Hindlimb muscle (tissue), 1 donor: ENCODE results near the gene KCNC3. TPM values are rescaled to one million over a fixed set of nuclear protein-coding genes. Genes with fewer than 3 reads are reported as not detected.

ENCODE experiments used
- DNase-seq: peaks from one replicate; pipeline ENCODE4 v3.0.0-alpha.2; 2013
- polyA plus RNA-seq: library from polyadenylated mRNA; unstranded; fragments of 120-200 nt; gene quantifications from one replicate; pipeline ENCODE4 v1.2.1, GENCODE V29; 2013; ENCODE audit not compliant: insufficient read length

Gene KCNC3
- polyA plus RNA-seq, 1 donor: 1.1 TPM

DNA sequence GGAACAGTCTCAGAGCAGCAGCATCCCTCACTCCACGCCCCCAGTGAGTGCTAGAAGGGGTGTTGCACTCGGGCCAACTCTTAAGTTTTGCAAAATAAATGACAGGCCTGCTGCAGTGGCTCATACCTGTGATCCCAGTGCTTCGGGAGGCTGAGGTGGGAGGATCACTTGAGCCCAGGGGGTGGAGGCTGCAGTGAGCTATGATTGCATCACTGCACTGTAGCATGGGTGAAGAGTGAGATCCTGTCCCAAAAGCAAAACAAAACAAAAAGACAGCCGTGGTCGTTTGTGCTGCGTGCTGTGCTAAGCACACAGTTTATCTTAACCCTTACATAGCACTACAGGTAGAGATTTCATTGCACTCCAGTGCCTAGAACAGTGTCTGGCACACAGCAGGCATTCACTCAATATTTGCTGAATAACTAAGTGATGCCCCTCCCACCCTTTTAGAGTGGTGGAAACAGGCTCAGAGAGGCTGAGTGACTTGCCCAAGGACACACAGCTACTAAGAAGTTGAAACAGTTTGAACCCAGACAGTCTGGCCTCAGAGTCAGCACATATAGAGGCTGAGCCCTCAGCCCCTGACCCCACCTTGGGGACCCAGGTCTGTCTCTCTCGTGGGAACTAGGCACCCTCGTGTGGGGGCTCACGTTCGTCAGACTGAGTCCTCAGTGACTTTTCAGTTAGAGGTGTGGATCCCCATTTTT, 18.3 kb downstream of the KCNC3 start:
- DNase-seq: no peak

DNA sequence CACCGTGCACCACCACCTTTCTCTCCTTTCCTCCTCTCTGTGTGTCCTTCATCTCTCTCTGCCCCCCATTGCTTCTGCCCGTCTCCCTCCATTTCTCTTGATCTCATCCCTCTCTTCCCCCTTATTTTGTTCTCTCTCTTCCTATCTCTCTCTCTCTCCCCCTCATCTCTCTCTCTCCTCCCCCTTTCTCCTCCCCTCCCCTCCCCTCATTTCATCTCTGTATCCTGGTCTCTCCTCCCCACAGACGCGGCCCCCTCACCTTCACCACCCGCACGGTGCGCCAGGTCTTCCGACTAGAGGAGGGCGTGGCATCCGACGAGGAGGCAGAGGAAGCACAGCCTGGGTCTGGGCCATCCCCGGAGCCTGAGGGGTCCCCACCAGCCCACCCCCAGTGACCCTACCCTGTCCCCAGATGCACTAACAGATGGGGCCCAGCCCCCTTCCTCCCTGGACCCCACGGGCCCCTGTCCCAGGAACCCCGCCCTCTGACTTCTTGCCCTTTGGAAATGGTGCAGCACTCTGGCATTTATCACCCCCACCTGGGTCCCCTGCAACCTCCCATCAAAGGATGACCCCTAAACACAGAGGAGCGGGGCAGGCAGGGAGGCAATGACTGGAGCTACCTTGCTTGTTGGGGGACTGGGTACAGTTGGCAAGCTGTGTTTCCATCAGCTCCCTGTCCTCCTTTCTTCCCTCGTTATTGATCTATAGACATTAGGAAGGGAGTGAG, 19.6 kb downstream of the KCNC3 start:
- DNase-seq: no peak

DNA sequence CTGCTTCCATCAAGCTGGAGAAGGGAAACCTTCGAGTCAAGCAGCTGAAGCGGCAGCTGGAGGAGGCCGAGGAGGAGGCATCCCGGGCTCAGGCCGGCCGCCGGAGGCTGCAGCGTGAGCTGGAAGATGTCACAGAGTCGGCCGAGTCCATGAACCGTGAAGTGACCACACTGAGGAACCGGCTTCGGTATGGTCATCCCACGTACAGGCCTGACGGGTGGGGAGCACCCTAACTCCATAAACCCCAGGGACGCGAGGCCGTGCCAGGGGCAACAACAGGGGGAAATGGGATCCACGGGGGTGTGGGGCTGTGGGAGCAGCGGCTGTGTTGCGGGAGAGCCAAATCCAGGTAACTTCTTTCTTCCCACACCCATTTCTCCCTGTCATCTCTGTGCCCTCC, 20.2 kb downstream of the KCNC3 start:
- DNase-seq: no peak

DNA sequence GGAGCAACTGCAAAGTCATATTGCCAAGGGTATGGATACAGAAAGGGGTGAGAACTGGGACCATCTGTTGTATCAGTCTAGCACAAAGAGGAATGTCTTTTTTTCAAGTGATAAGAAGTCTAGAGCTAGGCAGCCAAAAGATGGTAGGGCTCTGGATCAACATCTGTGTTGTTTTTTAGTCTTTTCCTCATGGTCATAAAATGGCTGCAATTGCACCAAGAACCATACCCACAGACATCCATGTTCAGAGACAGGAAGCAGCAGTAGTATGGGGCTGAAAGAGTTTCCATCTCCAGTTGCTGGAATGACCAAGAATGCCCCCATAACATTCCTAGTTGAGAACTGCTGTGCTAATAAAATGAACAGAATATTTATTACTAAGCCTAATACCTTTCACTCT, 25.6 kb downstream of the KCNC3 start:
- DNase-seq: no peak

DNA sequence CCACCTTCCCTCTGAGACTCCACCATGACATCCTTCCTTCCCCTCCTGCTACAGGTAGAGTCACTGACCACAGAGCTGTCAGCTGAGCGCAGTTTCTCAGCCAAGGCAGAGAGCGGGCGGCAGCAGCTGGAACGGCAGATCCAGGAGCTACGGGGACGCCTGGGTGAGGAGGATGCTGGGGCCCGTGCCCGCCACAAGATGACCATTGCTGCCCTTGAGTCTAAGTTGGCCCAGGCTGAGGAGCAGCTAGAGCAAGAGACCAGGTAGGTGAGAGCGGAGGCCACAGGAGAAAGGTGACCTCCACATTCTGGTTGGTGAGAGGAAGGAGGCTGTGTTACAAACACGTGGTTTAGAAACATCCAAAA, 27.6 kb downstream of the KCNC3 start:
- no peak for DNase-seq

DNA sequence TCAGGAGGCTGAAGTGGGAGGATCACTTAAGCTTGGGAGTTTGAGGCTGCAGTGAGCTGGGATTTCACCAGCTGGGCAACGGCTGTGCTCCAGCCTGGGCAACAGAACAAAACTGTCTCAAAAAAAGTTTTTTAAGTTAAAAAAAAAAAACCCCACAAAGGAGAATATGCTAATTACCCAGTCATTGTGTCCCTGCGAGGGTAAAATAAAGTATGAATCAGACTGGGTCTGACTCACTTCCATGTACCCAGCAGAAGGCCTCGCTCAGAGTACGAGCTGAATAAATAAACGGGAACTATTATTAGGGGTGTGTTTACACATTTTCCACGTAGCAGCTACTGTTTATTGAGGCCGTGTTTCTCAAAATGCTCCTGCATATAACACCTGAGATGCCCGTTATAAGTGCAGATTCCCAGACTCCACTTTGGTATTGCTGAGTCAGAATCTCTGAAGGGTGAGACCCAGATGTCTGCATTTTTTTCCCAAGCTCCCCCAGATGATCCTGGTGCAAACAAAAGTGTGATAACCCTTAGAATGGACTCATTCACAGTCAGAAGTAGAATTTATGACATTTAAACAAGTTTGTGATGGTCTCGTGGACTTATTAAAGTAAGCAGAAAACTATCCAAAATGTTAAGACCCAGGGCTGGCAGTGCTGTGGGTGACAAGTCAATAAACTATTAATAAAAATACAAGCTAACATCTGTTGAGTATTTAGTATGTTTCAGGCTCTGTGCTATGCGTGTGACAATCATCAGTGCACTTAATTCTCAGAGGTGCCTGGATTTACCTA, 28.2 kb downstream of the KCNC3 start:
- no peak for DNase-seq

DNA sequence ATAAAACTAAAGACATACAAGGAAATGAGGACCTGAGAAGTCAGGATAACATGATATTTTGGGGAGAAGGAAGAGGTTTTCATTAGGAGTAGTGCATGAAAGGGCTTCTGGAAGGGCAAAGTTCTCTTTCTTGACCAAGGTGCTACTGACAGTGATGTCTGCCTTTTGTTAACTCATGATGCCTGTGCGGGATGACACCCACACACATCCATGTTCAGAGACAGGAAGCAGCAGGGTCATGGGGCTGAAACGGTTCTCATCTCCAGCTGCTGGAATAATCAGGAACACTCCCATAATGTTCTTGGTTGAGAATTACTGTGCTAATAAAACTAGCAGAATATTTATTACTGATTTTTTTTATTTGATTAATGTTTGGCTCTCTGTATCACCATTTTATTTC, 29.1 kb downstream of the KCNC3 start:
- no peak for DNase-seq

DNA sequence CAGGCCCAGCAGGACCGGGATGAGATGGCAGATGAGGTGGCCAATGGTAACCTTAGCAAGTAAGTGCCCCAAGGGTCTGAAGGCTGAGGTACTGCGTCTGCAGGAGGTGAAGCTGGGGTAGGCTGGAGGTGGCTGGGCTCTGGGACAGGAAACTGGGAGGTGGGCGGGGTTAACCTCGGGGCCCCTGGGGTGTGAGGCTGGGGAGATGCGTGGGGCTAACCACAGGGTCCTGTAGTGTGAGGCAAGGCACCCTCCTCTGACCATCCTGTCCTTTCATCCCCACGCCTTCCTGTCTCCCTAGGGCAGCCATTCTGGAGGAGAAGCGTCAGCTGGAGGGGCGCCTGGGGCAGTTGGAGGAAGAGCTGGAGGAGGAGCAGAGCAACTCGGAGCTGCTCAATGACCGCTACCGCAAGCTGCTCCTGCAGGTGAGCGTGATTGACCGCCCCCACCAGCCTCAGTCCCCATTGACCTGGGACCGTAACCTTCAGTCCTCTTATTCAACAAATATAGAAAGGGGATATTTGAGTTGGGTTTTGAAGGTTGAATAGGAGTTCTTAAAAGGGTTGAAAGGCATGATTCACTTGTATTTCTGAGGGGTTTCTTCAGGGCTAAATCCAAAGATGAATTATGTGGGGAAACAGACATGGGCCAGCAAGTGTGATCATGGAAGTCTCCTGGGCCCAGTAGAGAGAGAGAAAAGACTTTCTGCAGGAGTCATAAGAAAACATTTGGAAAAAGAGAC, 35.7 kb downstream of the KCNC3 start:
- no peak for DNase-seq

DNA sequence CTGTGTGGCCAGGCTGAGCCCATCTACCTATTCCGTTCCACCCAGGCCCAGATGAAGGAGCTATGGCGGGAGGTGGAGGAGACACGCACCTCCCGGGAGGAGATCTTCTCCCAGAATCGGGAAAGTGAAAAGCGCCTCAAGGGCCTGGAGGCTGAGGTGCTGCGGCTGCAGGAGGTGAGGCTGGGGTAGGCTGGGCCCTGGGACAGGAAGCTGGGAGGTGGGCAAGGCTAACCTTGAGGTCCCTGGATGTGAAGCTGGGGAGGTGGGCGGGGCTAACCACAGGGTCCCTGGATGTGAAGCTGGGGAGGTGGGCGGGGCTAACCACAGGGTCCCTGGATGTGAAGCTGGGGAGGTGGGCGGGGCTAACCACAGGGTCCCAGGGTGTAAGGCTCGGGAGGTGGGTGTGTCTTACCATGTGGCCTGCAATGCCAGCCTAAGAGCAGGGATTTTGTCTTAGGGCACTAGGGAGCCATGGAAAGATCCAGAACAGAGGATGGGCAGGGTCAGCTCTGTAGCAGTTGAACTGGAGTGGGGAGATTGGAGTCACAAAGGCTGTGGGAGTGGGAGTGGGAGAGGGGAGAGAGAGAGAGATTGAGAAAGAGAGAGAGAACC, 36.9 kb downstream of the KCNC3 start:
- no peak for DNase-seq

DNA sequence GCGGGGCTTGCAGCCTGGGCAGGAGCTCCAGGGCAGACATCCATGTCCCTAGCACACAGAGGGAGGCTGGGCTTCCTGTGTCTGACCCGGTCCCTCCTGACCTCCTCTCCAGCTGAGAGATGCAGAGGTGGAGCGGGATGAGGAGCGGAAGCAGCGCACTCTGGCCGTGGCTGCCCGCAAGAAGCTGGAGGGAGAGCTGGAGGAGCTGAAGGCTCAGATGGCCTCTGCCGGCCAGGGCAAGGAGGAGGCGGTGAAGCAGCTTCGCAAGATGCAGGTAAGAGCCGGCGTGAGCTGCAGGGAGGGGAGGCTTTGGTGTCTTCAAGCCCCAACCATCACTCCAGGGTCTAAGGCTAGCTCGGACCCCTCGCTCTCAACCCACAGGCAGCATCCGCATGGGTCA, 38.4 kb downstream of the KCNC3 start:
- no peak for DNase-seq

DNA sequence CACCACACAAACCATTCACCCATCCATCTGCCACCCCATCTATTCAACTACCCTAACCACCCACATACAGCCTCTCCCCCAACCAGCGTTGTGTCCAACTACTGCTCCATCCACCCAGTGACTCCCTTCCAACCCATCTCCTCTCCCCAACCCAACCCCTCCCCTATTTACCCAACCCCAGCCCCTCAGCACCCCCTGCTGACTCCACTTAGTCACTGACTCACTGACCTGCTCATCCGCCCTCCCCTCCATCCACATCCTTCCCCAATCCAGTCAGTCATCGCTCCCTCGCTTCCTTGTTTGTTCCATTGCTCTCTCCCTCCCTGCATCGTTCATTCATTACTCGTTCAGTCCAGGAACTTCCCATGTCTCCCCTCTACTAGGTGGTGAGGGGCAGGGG, 39.2 kb downstream of the KCNC3 start:
- DNase-seq: no peak

DNA sequence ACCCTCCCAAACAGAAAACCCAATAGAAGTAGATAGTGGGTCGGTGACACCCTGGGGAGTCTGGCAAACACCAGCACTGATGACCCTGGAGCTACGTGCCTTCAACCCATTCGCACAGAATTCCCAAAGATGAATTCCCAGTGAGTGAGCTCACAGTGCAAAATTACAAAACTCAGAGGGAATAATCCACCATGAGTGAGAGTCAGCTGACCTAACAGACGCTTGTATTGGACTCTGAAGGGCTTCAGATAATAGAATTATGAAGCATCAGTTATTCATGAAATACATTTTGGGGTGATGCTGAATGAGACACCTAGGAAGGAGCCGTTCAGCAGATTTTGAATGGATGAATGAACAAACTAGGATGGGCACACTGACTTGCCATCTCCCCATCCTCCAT, 40.2 kb downstream of the KCNC3 start:
- DNase-seq: no peak

DNA sequence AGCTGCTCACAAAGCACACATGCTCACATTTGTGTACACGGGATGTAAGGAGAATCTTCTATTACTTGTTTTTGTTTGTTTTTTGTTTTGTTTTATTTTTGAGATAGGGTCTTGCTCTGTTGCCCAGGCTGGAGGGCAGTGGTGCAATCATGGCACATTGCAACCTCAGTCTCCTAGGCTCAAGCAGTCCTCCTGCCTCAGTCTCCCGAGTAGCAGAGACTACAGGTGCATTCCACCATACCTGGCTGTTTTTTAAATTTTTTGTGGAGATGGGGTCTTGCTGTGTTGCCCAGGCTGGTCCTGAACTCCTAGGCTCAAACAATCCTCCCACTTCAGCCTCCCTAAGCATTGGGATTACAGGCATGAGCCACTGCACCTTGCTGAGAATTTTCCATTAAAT, 41.8 kb downstream of the KCNC3 start:
- DNase-seq: no peak

DNA sequence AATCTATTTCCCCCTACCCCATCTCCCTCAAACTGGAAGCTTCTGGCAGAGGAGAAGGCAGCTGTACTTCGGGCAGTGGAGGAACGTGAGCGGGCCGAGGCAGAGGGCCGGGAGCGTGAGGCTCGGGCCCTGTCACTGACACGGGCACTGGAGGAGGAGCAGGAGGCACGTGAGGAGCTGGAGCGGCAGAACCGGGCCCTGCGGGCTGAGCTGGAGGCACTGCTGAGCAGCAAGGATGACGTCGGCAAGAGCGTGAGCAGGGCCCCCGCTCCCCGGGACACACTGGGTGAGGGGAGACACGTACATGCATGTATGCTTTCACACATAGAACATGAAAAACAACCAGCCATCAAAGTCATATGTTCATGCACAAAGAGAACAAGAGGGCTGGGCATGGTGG, 42.7 kb downstream of the KCNC3 start:
- no peak for DNase-seq

DNA sequence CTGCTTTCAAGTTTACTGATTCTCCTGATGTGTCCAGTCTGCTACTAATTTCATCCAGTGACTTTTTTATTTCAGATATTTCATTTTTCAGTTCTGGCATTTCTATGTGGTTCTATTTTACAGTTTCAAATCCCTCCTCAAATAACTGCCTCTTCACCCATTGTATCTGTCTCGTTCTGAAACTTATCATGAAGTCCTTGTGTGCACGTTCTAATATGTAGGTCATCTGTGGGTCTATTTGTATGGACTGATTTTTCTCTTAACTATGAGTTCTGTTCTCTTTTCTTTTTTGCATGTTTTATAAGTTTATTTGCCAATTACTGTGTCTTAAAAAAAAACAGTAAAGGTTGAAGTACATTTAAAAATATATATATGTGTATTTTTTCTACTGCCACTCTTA, 43.3 kb downstream of the KCNC3 start:
- DNase-seq: no peak

DNA sequence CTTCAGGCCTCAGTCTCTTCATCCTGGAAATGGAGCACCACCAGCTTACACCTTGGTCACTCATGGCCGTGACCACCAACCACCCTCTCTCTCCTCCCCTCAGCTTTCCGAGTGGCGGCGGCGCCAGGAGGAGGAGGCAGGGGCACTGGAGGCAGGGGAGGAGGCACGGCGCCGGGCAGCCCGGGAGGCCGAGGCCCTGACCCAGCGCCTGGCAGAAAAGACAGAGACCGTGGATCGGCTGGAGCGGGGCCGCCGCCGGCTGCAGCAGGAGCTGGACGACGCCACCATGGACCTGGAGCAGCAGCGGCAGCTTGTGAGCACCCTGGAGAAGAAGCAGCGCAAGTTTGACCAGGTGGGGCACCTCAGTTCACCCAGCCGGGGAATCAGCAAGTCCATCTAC, 47.7 kb downstream of the KCNC3 start:
- no peak for DNase-seq

DNA sequence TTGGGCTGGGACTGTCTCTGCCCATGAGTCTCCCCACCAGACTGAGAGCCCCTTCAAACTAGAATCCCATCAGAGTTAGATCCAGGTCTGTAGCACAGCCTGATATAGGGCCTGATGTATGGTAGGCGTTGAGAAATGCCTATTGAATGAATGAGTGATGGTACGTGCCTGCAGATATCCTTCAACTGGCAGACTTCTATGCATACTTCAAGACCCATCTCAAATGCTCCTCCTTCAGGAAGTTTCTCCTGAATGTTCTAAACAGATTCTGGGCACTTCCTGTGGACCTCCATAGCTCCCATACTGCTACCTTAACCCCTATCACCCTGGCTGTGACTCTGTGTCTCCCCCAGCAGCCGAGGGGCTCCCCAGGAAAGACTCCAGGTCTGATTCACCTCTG, 48.2 kb downstream of the KCNC3 start:
- DNase-seq: no peak

DNA sequence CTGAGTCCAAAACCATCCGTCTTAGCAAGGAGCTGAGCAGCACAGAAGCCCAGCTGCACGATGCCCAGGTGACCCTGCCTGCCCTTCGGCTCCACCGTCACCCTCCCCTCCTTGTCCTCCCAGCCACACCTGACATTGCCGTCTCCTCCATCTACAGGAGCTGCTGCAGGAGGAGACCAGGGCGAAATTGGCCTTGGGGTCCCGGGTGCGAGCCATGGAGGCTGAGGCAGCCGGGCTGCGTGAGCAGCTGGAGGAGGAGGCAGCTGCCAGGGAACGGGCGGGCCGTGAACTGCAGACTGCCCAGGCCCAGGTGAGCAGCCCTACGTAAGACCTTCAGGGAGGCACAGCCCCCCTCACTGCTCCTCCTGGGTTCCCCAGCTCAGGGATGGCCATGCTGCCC, 49.1 kb downstream of the KCNC3 start:
- DNase-seq: no peak

DNA sequence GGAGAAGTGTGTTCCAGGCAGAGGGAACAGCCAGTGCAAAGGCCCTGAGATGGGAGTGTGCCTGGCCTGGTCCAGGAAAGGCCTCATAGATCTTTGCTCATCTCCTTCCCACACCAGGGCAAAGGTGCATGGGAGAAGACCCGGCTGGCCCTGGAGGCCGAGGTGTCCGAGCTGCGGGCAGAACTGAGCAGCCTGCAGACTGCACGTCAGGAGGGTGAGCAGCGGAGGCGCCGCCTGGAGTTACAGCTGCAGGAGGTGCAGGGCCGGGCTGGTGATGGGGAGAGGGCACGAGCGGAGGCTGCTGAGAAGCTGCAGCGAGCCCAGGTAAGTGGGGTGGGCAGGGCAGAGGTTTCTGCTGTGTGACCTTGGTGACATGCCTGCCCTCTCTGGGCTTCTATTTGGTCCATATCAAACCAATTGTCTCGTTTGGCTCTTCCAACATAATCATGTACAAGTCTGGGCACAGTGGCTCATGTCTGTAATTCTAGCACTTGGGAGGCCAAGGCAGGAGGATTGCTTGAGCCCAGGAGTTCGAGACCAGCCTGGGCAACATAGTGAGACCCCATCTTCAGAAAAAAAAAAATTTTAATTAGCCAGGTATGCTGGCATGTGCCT, 51.1 kb downstream of the KCNC3 start:
- no peak for DNase-seq

DNA sequence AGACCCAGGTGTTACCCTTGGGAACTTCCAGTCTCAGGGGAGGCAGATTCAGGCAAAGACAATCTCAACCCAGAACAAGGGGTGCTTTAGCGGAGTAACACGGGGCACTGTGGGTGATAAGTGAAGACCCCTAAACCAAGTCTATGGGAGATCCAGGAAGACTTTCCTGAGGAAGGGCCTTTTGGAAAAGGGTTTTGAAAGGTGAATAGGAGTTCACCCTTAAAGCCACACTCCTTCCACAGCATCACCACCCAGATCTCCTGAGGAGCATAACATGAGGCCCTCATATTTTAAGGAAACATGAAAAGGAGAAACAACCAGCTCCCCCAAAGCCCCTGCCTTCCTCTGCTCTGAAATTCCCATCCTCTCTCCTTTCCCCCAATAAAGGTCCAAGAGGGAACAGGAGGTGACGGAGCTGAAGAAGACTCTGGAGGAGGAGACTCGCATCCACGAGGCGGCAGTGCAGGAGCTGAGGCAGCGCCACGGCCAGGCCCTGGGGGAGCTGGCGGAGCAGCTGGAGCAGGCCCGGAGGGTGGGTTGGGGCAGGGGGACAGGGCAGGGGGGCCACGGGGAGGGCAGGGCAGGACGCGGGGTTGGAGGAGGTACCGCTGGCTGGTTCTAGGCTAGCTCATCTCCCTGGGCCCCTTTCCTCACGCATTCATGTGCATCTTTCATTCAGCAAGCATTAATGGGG, 52.7 kb downstream of the KCNC3 start:
- no peak for DNase-seq

DNA sequence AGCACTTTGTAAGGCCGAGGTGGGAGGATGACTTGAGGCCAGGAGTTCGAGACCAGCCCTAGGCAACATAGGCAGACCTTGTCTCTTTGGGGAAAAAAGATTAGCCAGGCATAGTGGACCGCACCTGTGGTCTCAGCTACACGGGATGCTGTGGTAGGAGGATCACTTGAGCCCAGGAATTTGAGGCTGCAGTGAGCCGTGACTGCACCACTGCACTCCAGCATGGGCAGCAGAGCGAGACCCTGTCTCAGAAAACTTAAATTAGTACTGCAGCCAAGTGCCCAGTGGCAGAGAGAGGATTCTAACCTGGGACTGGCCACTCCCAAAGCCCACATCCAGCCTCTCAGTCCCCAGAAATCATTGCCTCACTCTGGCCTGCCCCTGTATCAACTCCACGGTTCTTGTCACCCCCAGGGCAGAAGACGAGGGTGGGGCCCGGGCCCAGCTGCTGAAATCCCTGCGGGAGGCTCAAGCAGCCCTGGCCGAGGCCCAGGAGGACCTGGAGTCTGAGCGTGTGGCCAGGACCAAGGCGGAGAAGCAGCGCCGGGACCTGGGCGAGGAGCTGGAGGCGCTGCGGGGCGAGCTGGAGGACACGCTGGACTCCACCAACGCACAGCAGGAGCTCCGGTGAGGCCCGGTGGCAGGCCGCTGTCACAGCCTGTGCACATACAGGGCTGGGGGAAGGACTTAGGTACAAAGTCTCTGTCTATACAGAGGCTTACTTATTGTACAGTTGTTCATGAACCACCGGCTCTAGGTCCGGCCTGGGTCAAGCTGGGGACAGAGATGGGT, 53.4 kb downstream of the KCNC3 start:
- no peak for DNase-seq
